Calu3 (cell line): ENCODE data around the gene KNG1. TPM values are rescaled to one million over a fixed set of nuclear protein-coding genes. Genes with fewer than 3 reads are reported as not detected.

Experiments used
- Bru-seq: library from RNA; stranded (reverse); fragments of 400-500 nt; gene quantifications from one replicate; lab custom pipeline; 2021; lab: Mats Ljungman, UMichigan
- BruChase-seq, 2 experiments: library from RNA; stranded (reverse); fragments of 400-500 nt; gene quantifications; one replicate each; lab custom pipeline; 2021; lab: Mats Ljungman, UMichigan
- BruUV-seq: library from RNA; stranded (reverse); fragments of 400-500 nt; replicated peaks from 2 replicates; lab custom pipeline; 2021; lab: Mats Ljungman, UMichigan
- CTCF ChIA-PET: fragments of 300-600 bp; sonication (Branson Sonifier 250); formaldehyde crosslinking; loops from one replicate; lab custom pipeline; 2022; ENCODE audit warnings: antibody characterized with exemption; lab: Charles Lee
- DNase-seq: peaks from one replicate; pipeline ENCODE4 v3.0.0; 2022
- H3K27ac Mint-ChIP-seq: one replicate; pipeline ENCODE4 v1.8.0; 2022; ENCODE audit warnings: mixed read lengths; ENCODE audit not compliant: unreplicated experiment
- H3K27me3 Mint-ChIP-seq: one replicate; pipeline ENCODE4 v1.8.0; 2022; ENCODE audit warnings: mixed read lengths; ENCODE audit not compliant: unreplicated experiment
- H3K36me3 Mint-ChIP-seq: one replicate; pipeline ENCODE4 v1.8.0; 2022; ENCODE audit warnings: mild to moderate bottlenecking, moderate library complexity, mixed read lengths; ENCODE audit not compliant: insufficient read depth, unreplicated experiment
- H3K4me1 Mint-ChIP-seq: one replicate; pipeline ENCODE4 v1.8.0; 2022; ENCODE audit warnings: mild to moderate bottlenecking, low read depth, mixed read lengths; ENCODE audit not compliant: unreplicated experiment
- H3K4me3 Mint-ChIP-seq: one replicate; pipeline ENCODE4 v1.8.0; 2022; ENCODE audit warnings: mild to moderate bottlenecking, low read depth, moderate library complexity, mixed read lengths; ENCODE audit not compliant: unreplicated experiment
- H3K9me3 Mint-ChIP-seq: one replicate; pipeline ENCODE4 v1.8.0; 2022; ENCODE audit warnings: low read depth, mixed read lengths; ENCODE audit not compliant: unreplicated experiment
- intact Hi-C: fragments of 100-400 bp; cut with micrococcal nuclease; formaldehyde crosslinking; loops from one replicate; pipeline ENCODE4 v1.10.0; 2022; ENCODE audit not compliant: unreplicated experiment
- long read RNA-seq: library from polyadenylated mRNA; stranded (forward); transcript quantifications from one replicate; pipeline ENCODE4 v2.0.0, GENCODE V29; 2022
- total RNA-seq: library from RNA; stranded (reverse); gene quantifications from 2 replicates; pipeline ENCODE4 v1.2.3, GENCODE V29; 2022
- TF ChIP-seq, protein P1 (sequence below): fragments of 200-600 bp; IDR thresholded peaks from one replicate; pipeline ENCODE4 v1.8.0; 2022; ENCODE audit warnings: antibody characterized with exemption; ENCODE audit not compliant: unreplicated experiment

The KNG1 gene
- total RNA-seq: not detected in 2 replicates
- Bru-seq, nascent RNA: percentile 6 among the genes with signal in this experiment
- percentile 6 among the genes with signal in this experiment for BruChase-seq, experiment 1, labeled RNA remaining after a 6-hour chase
- BruChase-seq, experiment 2, labeled RNA remaining after a 2-hour chase: percentile 4 among the genes with signal in this experiment
- long read RNA-seq: 0 reads

DNA sequence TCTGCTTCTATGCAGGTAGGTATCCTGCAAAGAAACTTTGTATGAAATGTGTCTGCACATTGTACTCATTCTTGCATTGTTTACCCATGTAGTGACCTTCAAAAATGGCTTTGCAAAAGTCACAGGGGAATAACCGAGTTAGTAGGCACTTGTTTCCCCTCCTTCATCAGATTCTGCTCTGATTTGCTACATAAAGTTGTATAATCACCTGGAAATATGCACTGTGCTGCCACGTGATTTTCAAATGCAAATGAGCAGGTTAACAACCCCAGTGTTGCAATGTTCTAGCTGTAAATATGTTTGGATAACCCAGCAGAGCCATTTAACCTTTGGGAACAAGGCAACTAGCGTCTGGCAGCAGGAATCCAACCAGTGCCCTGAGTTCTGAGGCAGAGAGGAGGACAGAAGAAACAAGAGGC, at the start of gene KNG1:
KNG1 (plus strand) TSS at position 321 of the 419 bp plus-strand sequence. CDS start 184 bp downstream, outside the sequence.
- no peak for DNase-seq
- no TSS peak for BruUV-seq
- no peaks in the 10 kb centered on the region for H3K9me3 Mint-ChIP-seq
- no peaks in the 10 kb centered on the region for H3K36me3 Mint-ChIP-seq
- peaks cover 8% of the 10 kb centered on the region for H3K27me3 Mint-ChIP-seq
- TF ChIP-seq, protein P1, sequence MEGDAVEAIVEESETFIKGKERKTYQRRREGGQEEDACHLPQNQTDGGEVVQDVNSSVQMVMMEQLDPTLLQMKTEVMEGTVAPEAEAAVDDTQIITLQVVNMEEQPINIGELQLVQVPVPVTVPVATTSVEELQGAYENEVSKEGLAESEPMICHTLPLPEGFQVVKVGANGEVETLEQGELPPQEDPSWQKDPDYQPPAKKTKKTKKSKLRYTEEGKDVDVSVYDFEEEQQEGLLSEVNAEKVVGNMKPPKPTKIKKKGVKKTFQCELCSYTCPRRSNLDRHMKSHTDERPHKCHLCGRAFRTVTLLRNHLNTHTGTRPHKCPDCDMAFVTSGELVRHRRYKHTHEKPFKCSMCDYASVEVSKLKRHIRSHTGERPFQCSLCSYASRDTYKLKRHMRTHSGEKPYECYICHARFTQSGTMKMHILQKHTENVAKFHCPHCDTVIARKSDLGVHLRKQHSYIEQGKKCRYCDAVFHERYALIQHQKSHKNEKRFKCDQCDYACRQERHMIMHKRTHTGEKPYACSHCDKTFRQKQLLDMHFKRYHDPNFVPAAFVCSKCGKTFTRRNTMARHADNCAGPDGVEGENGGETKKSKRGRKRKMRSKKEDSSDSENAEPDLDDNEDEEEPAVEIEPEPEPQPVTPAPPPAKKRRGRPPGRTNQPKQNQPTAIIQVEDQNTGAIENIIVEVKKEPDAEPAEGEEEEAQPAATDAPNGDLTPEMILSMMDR: no peak
- intact Hi-C loops: no loop called here
- H3K4me1 Mint-ChIP-seq: peaks cover 11% of the 10 kb centered on the region
- CTCF ChIA-PET: no interaction called here
- no peak within 1 kb of the TSS for H3K27ac Mint-ChIP-seq
- H3K4me3 Mint-ChIP-seq: no peak within 1 kb of the TSS

DNA sequence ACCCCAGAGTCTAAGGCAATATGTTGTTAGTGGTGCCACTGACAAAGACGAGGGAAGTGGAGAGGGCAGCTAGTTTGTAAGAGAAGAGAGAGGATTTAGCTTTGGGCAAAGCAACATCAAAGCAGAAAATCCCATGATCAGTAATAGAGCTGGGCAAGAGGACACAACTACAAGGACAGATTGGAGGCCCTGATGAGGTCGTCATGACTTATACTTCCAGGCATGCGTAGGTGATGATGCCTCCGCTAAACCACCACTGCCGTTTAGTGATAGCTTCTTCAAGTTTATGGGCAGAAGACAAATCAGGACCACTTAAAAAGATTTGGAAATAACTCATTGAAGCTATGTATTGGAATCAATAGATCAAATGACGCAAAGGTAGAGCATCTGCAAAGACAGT, 48.7 kb upstream of the KNG1 start:
- BruUV-seq: no TSS peak
- Mint-ChIP-seq H3K36me3 (peaks cover 6% of the 10 kb centered on the region), H3K27ac (peak overlapping the region; percentile 18), H3K4me1 (peaks cover 42% of the 10 kb centered on the region), H3K9me3 (peaks cover 9% of the 10 kb centered on the region), H3K27me3 (no peaks in the 10 kb centered on the region), H3K4me3 (no peak overlapping the region)
- TF ChIP-seq, protein P1: no peak
- CTCF ChIA-PET: no interaction called here
- no peak for DNase-seq
- intact Hi-C loops: no loop called here

DNA sequence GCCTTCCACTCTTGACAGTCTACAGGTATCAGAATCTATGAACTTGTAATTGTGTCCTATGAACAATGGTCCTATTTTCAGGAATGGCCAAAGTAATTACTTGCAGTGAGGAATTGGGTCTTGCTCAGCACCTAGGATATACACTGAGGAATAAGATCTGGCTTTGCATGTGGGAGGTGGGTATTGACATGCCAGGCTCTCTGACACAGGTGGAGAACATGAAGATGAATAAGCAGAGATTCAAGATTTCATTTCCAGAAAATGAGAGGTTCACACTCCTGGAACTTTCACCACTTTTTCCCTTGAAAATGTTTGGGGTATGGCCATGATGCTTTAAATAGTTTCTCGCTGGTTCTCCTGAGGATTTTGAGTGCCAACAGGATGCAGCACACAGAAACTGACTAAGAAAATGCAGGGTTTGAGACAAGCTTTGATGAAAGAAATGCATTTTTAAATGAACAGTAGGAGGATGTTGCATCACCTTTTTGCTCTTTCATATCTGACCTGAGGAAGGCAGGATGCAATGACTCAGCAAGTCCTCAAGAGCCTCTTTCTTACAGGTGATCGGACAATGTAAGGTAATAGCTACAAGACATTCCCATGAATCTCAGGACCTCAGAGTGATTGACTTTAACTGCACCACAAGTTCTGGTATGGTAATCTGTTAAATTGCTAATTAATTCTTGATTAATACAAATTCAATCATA, 47.6 kb upstream of the KNG1 start:
- intact Hi-C loops: no loop called here
- no TSS peak for BruUV-seq
- DNase-seq: peak; percentile 41
- Mint-ChIP-seq H3K27ac (peak overlapping the region; percentile 83), H3K4me3 (no peak overlapping the region), H3K4me1 (peaks cover 31% of the 10 kb centered on the region), H3K27me3 (no peaks in the 10 kb centered on the region), H3K9me3 (peaks cover 9% of the 10 kb centered on the region), H3K36me3 (peaks cover 6% of the 10 kb centered on the region)
- TF ChIP-seq, protein P1: no peak
- CTCF ChIA-PET: no interaction called here

DNA sequence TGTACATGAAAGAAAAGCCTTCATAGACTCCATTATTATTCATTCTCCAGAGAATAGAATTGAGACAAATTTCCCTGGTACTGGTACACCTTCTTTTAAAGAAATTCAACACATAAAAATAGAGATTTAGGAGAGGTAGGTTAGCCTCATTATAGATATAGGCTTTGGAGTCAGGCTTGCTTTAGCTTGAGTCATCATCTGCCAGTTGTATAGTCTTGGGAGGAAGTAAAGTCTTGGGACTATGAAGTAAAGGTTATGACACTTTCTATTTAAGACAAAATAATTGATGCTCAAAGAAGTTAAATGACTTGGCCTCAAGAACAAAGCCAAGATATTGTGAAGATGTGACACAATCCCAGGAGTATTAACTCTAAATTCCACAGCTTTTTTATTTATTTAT, 47.0 kb upstream of the KNG1 start:
- intact Hi-C loops: no loop called here
- CTCF ChIA-PET: no interaction called here
- peaks cover 26% of the 10 kb centered on the region for H3K4me1 Mint-ChIP-seq
- H3K4me3 Mint-ChIP-seq: no peak overlapping the region
- TF ChIP-seq, protein P1: no peak
- peak overlapping the region; percentile 83 for H3K27ac Mint-ChIP-seq
- TSS peak; percentile 51 for BruUV-seq
- DNase-seq: no peak
- peaks cover 6% of the 10 kb centered on the region for H3K36me3 Mint-ChIP-seq
- H3K9me3 Mint-ChIP-seq: peaks cover 9% of the 10 kb centered on the region
- no peaks in the 10 kb centered on the region for H3K27me3 Mint-ChIP-seq
